Mucosa of stomach (tissue), 1 donor: ENCODE data around the gene BORCS8.

ENCODE experiments used
- H3K27me3 ChIP-seq: one replicate; pipeline ENCODE4 v1.7.0; 2013; ENCODE audit warnings: mild to moderate bottlenecking, low read length; ENCODE audit not compliant: control insufficient read depth, insufficient read depth
- H3K36me3 ChIP-seq: one replicate; pipeline ENCODE4 v1.7.0; 2013; ENCODE audit warnings: low read length; ENCODE audit not compliant: control insufficient read depth, insufficient read depth
- H3K4me1 ChIP-seq: one replicate; pipeline ENCODE4 v1.7.0; 2013; ENCODE audit warnings: mild to moderate bottlenecking, low read length; ENCODE audit not compliant: control insufficient read depth, insufficient read depth
- H3K4me3 ChIP-seq: one replicate; pipeline ENCODE4 v1.7.0; 2013; ENCODE audit warnings: low read length
- H3K9ac ChIP-seq: one replicate; pipeline ENCODE4 v1.7.0; 2013; ENCODE audit warnings: mild to moderate bottlenecking, low read length, moderate library complexity
- H3K9me3 ChIP-seq: one replicate; pipeline ENCODE4 v1.7.0; 2013; ENCODE audit warnings: mild to moderate bottlenecking, low read length, moderate library complexity; ENCODE audit not compliant: control insufficient read depth
- donor health status: Pancreatic carcinoma.

Gene BORCS8

DNA sequence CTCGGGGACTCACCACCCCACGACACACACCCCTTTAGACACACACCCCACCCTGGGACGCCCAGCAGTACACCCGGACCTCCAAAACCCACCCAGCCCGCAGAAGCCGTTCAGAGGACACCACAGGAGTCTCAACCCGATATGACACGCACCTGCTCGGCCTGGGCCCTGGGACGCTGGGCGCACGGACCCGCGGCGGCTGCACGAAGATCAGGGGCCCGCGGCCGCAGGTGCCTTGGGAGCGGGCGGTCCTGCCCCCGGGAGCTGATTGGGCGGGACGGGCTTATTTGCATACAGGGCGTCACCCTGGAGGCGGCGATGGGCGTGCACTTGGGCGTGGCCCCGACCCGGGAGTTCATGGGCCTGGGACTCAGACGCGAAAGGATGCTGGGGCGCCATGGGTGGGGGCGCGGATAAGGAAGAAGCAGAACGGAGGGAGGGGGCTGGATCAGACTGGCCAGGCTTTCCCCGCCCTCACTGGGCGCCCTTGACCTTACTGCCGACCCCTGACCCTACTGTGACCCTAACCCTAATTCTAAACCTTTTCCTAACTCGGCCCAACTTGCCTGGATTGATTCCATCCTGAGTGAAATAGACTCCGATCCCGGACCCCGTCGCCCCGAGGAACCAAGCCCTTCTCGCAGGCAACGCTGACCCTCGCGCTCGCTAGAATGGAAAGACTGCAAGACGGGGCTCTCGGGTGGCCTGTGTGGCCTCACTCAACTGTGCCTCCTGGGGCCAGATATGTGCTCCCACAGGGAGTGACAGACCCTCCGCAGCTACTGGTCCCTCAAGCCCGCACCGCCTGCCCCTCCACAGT, 21.7 kb downstream of the BORCS8 start, which contains the start of gene MEF2B:
MEF2B (minus strand) TSS at position 211 of the 820 bp plus-strand sequence. CDS start 19,528 bp downstream, outside the sequence.
- Histone ChIP-seq H3K4me3 (no peak within 1 kb of the TSS), H3K9ac (no peak within 1 kb of the TSS), H3K9me3 (no peaks in the 10 kb centered on the region), H3K36me3 (no peaks in the 10 kb centered on the region), H3K4me1 (peaks cover 12% of the 10 kb centered on the region), H3K27me3 (no peaks in the 10 kb centered on the region)

DNA sequence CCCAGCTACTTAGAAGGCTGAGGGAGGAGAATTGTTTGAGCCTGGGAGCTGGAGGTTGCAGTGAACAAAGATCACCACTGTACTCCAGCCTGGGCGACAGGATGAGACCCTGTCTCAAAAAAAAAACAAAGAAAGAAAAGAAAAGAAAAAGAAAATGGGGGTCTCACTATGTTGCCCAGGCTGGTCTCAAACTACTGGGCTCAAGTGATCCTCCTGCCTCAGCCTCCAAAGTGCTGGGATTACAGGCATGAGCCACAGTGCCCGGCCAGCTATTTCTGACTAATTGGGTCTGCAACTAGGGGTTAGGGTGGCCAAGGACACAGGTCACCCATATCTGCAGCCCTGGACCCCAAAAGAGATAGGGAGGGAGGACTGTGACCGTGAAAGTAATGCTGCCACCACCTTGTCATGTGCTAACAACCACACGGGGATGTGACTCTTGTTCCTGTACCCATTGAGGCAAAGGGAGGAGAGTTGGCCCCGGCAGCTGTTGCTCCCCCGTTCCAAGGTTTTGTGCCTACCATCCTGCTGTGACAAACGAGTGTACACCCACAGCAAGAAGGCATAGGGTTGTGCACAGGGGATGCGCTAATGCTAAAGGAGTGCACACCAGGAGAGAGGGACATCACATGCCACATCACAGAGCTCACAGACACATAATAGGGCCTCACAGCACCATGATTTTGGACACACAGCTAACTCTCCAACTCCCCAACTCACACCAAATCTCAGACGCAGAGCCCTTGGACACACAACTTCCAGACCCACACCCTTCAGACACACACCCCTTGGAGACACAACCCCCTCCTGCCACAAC, 22.5 kb downstream of the BORCS8 start:
- Histone ChIP-seq H3K4me3 (no peak overlapping the region), H3K9me3 (no peaks in the 10 kb centered on the region), H3K4me1 (peaks cover 12% of the 10 kb centered on the region), H3K27me3 (no peaks in the 10 kb centered on the region), H3K9ac (no peak overlapping the region), H3K36me3 (no peaks in the 10 kb centered on the region)

DNA sequence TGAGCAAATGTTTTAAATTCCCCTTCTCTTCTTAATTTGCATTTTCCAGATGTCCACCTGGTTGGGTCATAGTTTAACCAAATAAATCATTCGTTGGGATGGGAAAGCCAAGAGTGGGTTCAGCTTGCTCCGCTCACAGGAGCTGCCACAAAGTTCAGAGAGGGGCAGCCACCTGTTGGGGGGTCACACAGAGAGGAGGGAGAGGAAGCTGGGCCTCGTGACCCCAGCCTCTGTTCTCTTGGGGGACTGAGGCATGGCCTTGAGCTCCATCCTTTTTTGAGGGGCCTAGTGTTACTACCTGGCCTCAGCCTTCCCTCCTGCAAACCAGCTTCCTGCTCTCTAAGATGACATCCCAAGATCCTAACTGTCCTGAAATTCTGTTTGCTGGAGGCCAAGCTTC, 24.3 kb downstream of the BORCS8 start:
- Histone ChIP-seq H3K9me3 (no peaks in the 10 kb centered on the region), H3K27me3 (no peaks in the 10 kb centered on the region), H3K4me3 (no peak overlapping the region), H3K9ac (no peak overlapping the region), H3K4me1 (peaks cover 12% of the 10 kb centered on the region), H3K36me3 (no peaks in the 10 kb centered on the region)

DNA sequence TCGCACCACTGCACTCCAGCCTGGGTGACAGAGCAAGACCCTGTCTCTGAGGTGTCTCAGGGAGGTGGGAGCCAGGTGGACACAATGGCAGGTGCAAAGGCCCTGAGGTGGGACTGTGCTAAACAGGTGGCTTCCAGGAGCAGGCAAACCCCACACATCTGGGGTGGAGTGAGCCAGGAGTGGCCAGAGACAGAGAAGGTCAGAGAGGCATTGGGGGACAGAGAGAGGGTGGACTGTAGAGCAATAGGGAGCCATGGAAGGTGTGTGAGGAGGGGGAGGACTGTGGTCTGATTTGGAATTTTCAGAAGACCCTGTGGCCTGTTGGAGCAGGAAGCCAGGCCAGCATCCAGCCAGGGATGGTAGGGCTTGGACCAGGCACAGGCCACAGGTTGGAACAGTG, 26.6 kb downstream of the BORCS8 start:
- Histone ChIP-seq H3K27me3 (no peaks in the 10 kb centered on the region), H3K9ac (no peak overlapping the region), H3K4me3 (no peak overlapping the region), H3K9me3 (no peaks in the 10 kb centered on the region), H3K36me3 (no peaks in the 10 kb centered on the region), H3K4me1 (peaks cover 8% of the 10 kb centered on the region)

DNA sequence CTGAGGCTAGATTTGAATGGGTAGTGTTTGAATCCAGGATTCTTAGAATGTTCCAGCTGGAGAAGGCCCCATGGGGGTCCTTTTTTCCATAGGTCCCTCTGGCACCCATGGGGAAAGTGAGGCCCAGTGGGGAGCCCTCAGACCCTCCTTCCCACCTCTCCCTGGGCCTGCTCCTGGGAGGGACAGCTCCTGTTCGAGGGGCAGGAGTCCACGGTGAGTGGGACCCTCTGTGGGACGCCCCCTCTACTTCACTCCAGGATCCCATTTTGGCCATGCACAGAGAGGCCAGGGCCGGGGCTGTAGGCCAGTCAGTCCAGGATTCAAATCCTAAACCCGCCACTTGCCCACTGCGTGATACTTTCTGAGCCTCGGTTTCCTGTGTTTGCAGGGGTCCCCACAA, 29.5 kb downstream of the BORCS8 start:
- H3K4me1 ChIP-seq = no peaks in the 10 kb centered on the region
- H3K4me3 ChIP-seq = no peak overlapping the region

DNA sequence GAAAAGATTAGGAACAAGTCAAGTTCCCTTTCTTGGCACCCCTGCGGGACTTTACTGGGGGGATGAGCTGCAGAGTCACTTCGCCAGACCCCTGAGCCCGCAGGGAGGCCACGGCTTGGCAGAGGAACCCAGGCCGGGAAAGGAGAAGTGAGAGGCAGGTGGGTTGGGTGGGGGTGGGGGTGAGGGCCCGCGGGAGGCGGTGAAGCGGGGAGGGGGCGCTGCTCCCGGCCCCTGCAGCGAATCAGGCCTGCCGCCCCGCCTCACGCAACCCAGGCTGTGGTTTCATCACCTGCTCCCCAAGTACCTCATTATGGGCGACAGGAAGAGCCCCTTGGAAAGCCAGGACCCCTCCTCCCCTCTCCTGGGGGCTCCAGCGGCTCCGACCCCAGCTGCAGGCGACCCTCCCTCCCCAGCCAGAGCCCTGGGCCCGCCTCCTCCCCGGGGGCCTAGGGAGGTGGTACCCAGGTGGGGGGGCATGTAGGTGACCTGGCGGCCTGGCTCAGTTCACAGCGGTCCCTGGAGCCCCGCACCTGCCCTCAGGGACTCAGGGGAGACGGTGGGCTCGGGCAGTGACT, 31.4 kb downstream of the BORCS8 start:
- Histone ChIP-seq H3K27me3 (no peaks in the 10 kb centered on the region), H3K9me3 (no peaks in the 10 kb centered on the region), H3K4me1 (no peaks in the 10 kb centered on the region), H3K36me3 (no peaks in the 10 kb centered on the region), H3K4me3 (no peak overlapping the region), H3K9ac (no peak overlapping the region)

More for the DNA sequence above, 29.5 kb downstream of the BORCS8 start:
- H3K9me3 ChIP-seq = no peaks in the 10 kb centered on the region
- H3K27me3 ChIP-seq = no peaks in the 10 kb centered on the region
- H3K9ac ChIP-seq = no peak overlapping the region
- no peaks in the 10 kb centered on the region for H3K36me3 ChIP-seq

DNA sequence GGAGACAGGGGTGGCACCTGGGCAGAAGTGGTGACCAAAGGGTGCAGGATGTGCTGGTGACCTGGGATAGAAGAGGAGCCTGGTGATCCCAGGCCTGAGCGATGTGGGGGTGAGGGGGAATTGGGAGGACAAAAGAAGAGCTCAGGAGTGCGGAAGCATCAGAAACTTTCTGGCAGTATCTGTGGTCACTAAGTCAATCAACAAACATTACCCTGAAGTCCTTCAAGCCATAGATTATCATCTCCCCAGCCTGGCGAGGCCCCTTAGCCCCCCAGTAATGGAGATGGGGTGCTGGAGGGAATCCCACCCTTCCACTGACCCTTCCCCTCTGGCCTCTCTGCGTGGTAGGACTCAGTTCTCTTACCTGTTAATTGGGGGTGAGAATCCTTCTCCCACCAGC, 32.4 kb downstream of the BORCS8 start:
- no peak overlapping the region for H3K9ac ChIP-seq
- no peak overlapping the region for H3K4me3 ChIP-seq
- H3K4me1 ChIP-seq = no peaks in the 10 kb centered on the region
- H3K9me3 ChIP-seq = no peaks in the 10 kb centered on the region
- no peaks in the 10 kb centered on the region for H3K27me3 ChIP-seq
- no peaks in the 10 kb centered on the region for H3K36me3 ChIP-seq

DNA sequence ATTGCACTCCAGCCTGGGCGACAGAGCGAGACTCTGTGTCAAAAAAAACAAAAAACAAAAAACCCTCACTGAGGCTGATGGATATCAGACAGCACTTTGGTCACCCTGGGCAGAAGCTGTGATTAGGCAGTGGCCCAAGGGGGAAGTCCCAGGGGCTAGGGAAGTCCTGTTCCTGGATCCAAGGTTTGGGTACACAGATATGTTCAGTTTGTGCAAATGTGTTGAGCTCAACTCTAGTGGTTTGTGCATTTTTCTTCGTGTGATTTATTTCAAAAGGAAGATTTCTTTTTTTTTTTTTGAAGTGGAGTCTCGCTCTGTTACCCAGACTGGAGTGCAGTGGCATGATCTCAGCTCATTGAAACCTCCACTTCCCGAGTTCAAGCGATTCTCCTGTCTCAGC, 34.1 kb downstream of the BORCS8 start:
- no peaks in the 10 kb centered on the region for H3K9me3 ChIP-seq
- no peak overlapping the region for H3K4me3 ChIP-seq
- H3K9ac ChIP-seq = no peak overlapping the region
- H3K36me3 ChIP-seq = no peaks in the 10 kb centered on the region
- H3K4me1 ChIP-seq = no peaks in the 10 kb centered on the region
- no peaks in the 10 kb centered on the region for H3K27me3 ChIP-seq

DNA sequence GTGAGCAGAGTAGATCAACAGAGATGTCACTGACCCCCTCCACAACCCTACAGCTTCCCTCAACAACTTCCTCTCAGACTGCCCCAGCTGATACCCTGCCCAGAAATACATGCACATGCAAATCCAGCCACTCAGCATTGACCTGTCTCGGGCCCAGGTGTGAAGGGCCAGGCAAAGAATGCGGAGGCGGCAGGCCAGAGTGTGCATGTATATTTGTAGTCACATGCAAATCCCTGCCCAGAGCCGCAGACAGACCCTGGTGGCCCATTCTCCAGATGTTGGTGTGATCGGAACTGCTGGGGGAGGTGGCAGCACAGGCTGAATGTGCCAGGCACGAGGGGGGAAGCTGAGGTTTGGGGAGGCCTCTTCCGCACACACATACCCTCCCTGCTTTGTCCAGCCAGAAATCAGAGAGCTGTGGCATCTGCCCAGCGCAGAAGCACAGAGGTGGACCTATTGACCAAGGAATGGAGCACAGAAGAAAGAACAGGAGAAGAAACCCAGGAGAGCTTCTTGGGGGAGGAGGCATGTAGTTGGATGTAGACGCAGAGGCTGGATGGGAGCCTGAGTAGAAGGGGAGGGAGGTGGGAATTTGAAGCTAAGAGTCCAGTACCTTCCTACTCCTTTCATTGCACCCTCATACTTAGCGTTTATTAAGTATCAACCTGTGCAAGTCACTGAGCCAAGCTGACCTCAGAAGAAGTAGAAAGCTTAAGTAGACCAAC, 36.3 kb downstream of the BORCS8 start:
- Histone ChIP-seq H3K9ac (no peak overlapping the region), H3K4me1 (no peaks in the 10 kb centered on the region), H3K4me3 (no peak overlapping the region), H3K27me3 (no peaks in the 10 kb centered on the region), H3K9me3 (no peaks in the 10 kb centered on the region), H3K36me3 (no peaks in the 10 kb centered on the region)

DNA sequence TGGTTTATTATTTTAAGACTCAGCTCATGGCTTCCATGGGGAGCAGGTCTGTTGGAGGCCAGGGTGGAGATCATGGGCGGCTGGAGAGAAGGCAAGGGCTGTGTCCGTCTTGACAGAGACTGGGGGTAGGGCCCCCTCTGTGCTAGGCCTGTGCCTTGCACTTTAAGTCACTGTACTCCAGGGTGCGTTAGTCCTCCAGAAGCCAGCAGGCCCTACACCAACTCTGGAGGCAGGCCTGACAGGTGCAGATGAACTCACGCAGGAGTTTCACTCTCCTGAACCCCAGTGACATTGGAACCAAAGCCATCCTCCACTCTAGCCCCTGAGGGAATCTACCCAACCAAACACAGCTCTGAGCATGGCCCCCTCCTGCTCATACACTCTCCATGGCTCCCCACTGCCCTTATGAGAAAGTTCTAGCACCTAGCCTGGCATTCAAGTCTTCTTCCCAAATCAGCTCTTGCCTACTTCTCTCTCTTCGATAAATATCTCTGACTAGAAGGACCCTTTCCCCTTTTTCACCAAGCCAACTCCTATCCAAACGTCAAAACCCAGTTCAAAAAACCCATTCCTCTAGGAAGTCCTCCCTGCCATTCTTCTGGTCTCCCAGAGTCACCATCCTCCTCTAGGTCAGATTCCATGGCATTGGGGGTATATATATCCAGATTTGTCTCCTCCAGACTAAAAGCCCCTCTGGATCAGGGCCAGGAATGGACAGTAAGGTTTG, 37.0 kb downstream of the BORCS8 start:
- H3K4me1 ChIP-seq = no peaks in the 10 kb centered on the region

DNA sequence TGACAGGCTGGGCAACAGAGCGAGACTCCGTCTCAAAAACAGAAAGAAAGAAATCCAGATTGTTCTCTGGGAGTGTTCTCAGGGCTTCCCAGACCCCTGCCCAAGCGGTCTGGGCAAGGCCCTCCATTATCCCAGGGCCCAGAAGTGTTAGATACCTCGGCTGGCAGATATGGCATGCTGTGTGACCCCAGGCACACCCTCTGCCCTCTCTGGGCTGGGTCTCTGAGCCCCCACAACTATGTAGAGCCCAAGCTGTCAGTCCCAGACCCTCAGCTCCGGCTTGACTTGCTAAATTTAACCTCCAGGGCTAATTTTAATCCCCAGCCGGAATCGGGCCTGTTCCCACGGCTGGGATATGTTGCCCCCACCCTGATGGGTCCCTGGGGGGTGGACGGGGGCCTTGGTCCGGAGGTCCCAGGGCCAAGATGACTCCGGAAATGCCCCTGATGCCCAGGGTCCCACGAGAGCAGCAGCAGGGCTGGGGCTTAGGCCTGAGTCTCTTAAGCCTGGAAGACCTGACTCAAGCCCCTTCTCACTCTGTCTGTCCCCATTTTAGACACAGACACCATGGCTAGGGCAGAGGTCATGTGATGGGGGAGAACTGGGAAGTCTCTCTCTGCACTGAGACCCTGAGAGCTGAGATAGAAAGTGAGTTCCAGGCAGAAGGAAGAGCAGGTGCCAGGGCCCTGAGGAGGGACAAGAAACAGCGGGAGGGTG, 39.1 kb downstream of the BORCS8 start:
- no peak overlapping the region for H3K9ac ChIP-seq
- no peaks in the 10 kb centered on the region for H3K9me3 ChIP-seq
- no peaks in the 10 kb centered on the region for H3K27me3 ChIP-seq
- no peaks in the 10 kb centered on the region for H3K4me1 ChIP-seq
- no peak overlapping the region for H3K4me3 ChIP-seq
- no peaks in the 10 kb centered on the region for H3K36me3 ChIP-seq

More for the DNA sequence above, 37.0 kb downstream of the BORCS8 start:
- Histone ChIP-seq H3K27me3 (no peaks in the 10 kb centered on the region), H3K9ac (no peak overlapping the region), H3K4me3 (no peak overlapping the region), H3K9me3 (no peaks in the 10 kb centered on the region), H3K36me3 (no peaks in the 10 kb centered on the region)
